Activated CD4-positive, alpha-beta T cell treated with anti-CD3 and anti-CD28 coated beads for 36 hours (primary cell): ENCODE results near the gene ABO. TPM values are rescaled to one million over a fixed set of nuclear protein-coding genes. Genes with fewer than 3 reads are reported as not detected.
"Not testable (repeated sequence)": the region's sequence is repeated elsewhere in the genome, so short reads cannot be mapped to it uniquely, and the experiment has no call there.

Source experiments
- ATAC-seq: fragments of 200-7000 bp; cut with Tn5 transposase; one replicate; pipeline ENCODE4 v1.10.0; 2021; ENCODE audit warnings: mild to moderate bottlenecking, moderate library complexity
- CTCF ChIA-PET: fragments of 350-600 bp; sonication (Branson Sonifier 250); formaldehyde crosslinking; loops from one replicate; lab custom pipeline; 2021; ENCODE audit warnings: antibody characterized with exemption; lab: Charles Lee
- POLR2A ChIA-PET: fragments of 350-600 bp; sonication (Branson Sonifier 250); formaldehyde crosslinking; loops from one replicate; lab custom pipeline; 2021; ENCODE audit warnings: antibody characterized with exemption, inconsistent platforms; lab: Charles Lee
- DNase-seq: peaks from one replicate; pipeline ENCODE4 v3.0.0-alpha.2; 2020
- H3K27ac Mint-ChIP-seq: one replicate; pipeline ENCODE4 v1.8.0; 2021; ENCODE audit warnings: mixed read lengths
- H3K27me3 Mint-ChIP-seq: one replicate; pipeline ENCODE4 v1.8.0; 2021; ENCODE audit warnings: mixed read lengths
- H3K36me3 Mint-ChIP-seq: one replicate; pipeline ENCODE4 v1.8.0; 2021; ENCODE audit warnings: low read depth, mixed read lengths
- H3K4me1 Mint-ChIP-seq: one replicate; pipeline ENCODE4 v1.8.0; 2021; ENCODE audit warnings: mixed read lengths
- H3K4me3 Mint-ChIP-seq: one replicate; pipeline ENCODE4 v1.8.0; 2021; ENCODE audit warnings: mild to moderate bottlenecking, moderate library complexity, mixed read lengths
- H3K9me3 Mint-ChIP-seq: one replicate; pipeline ENCODE4 v1.8.0; 2021; ENCODE audit warnings: low read depth, mixed read lengths
- intact Hi-C, 2 experiments: fragments of 100-400 bp; cut with DNase I in 1 of 2; cut with micrococcal nuclease in 1 of 2; formaldehyde crosslinking; loops; one replicate each; pipeline versions ENCODE4 v1.14.2 to v1.15.1; 2022 to 2024; cut with DNase I, micrococcal nuclease
- total RNA-seq, 2 experiments: library from RNA; stranded (reverse); gene quantifications; one replicate each; pipeline ENCODE4 v1.2.3, GENCODE V29; 2021

Gene ABO
- total RNA-seq, 2 experiments from 2014 or later = 0.09 TPM; not detected in 1

- H3K4me3 Mint-ChIP-seq = no peak overlapping the region
- H3K9me3 Mint-ChIP-seq = peaks cover 5% of the 10 kb centered on the region
- intact Hi-C loops = no loop called here
- CTCF ChIA-PET = interaction anchor here (0.6 kb wide), 1 partner anchor 547 kb away, joined by 4 read pairs; no protein-coding TSS in a partner anchor
- ATAC-seq (no peak), DNase-seq (no peak)
- no peak overlapping the region for H3K27ac Mint-ChIP-seq
- H3K4me1 Mint-ChIP-seq = no peaks in the 10 kb centered on the region
- POLR2A ChIA-PET = no interaction called here
- no peaks in the 10 kb centered on the region for H3K27me3 Mint-ChIP-seq
- H3K36me3 Mint-ChIP-seq = no peaks in the 10 kb centered on the region
Observed at GRCh38 chr9:133285252-133285775, 10.3 kb upstream of the ABO start.

GRCh38 chr9:133284362-133284761 lies 9.4 kb upstream of the ABO start:
- ATAC-seq = no peak
- CTCF ChIA-PET = no interaction called here
- Mint-ChIP-seq H3K36me3 (no peaks in the 10 kb centered on the region), H3K9me3 (peaks cover 2% of the 10 kb centered on the region), H3K4me1 (no peaks in the 10 kb centered on the region), H3K27ac (no peak overlapping the region), H3K4me3 (no peak overlapping the region), H3K27me3 (peaks cover 3% of the 10 kb centered on the region)
- intact Hi-C loops = no loop called here
- no peak for DNase-seq
- POLR2A ChIA-PET = no interaction called here

- intact Hi-C loops, H3K9me3 Mint-ChIP-seq, ATAC-seq, H3K36me3 Mint-ChIP-seq, H3K4me1 Mint-ChIP-seq, H3K27me3 Mint-ChIP-seq, DNase-seq, H3K4me3 Mint-ChIP-seq, CTCF ChIA-PET, H3K27ac Mint-ChIP-seq, POLR2A ChIA-PET: not testable (repeated sequence)
Observed at GRCh38 chr9:133283255-133284032, 8.4 kb upstream of the ABO start.

- peaks cover 5% of the 10 kb centered on the region for H3K9me3 Mint-ChIP-seq
- DNase-seq (no peak), ATAC-seq (no peak)
- no peaks in the 10 kb centered on the region for H3K36me3 Mint-ChIP-seq
- peaks cover 11% of the 10 kb centered on the region for H3K27me3 Mint-ChIP-seq
- no peaks in the 10 kb centered on the region for H3K4me1 Mint-ChIP-seq
- no peak overlapping the region for H3K4me3 Mint-ChIP-seq
- CTCF ChIA-PET = no interaction called here
- H3K27ac Mint-ChIP-seq = no peak overlapping the region
- POLR2A ChIA-PET = no interaction called here
- intact Hi-C loops = no loop called here
Observed at GRCh38 chr9:133282464-133283238, 7.7 kb upstream of the ABO start.

- Mint-ChIP-seq H3K4me1 (peaks cover 2% of the 10 kb centered on the region), H3K27ac (no peak overlapping the region), H3K36me3 (no peaks in the 10 kb centered on the region), H3K9me3 (peaks cover 5% of the 10 kb centered on the region), H3K27me3 (peaks cover 24% of the 10 kb centered on the region), H3K4me3 (no peak overlapping the region)
- DNase-seq = no peak
- no peak for ATAC-seq
- POLR2A ChIA-PET = no interaction called here
- intact Hi-C loops = no loop called here
- CTCF ChIA-PET = no interaction called here
Observed at GRCh38 chr9:133280392-133280791, 5.4 kb upstream of the ABO start.

- H3K27me3 Mint-ChIP-seq = peaks cover 33% of the 10 kb centered on the region
- ChIA-PET POLR2A (no interaction called here), CTCF (interaction anchor here (0.8 to 1.0 kb wide), 2 partner anchors 52 to 61 kb away, joined by 3 read pairs; no protein-coding TSS in a partner anchor)
- H3K36me3 Mint-ChIP-seq = no peaks in the 10 kb centered on the region
- H3K4me1 Mint-ChIP-seq = peaks cover 2% of the 10 kb centered on the region
- DNase-seq = peak; percentile 18
- no peak overlapping the region for H3K27ac Mint-ChIP-seq
- no peak overlapping the region for H3K4me3 Mint-ChIP-seq
- no peak for ATAC-seq
- intact Hi-C loops = no loop called here
- peaks cover 5% of the 10 kb centered on the region for H3K9me3 Mint-ChIP-seq
Observed at GRCh38 chr9:133278161-133279114, 3.4 kb upstream of the ABO start.

GRCh38 chr9:133277467-133277866 lies 2.5 kb upstream of the ABO start:
- no peak overlapping the region for H3K4me3 Mint-ChIP-seq
- H3K36me3 Mint-ChIP-seq = no peaks in the 10 kb centered on the region
- H3K4me1 Mint-ChIP-seq = peaks cover 2% of the 10 kb centered on the region
- H3K27me3 Mint-ChIP-seq = peaks cover 40% of the 10 kb centered on the region
- intact Hi-C loops = no loop called here
- no peak overlapping the region for H3K27ac Mint-ChIP-seq
- POLR2A ChIA-PET = no interaction called here
- H3K9me3 Mint-ChIP-seq = peaks cover 5% of the 10 kb centered on the region
- DNase-seq (no peak), ATAC-seq (no peak)
- CTCF ChIA-PET = no interaction called here

GRCh38 chr9:133276923-133277322 lies 1.9 kb upstream of the ABO start:
- intact Hi-C loops = no loop called here
- no peak overlapping the region for H3K4me3 Mint-ChIP-seq
- H3K27ac Mint-ChIP-seq = no peak overlapping the region
- POLR2A ChIA-PET = no interaction called here
- no peak for DNase-seq
- peaks cover 40% of the 10 kb centered on the region for H3K27me3 Mint-ChIP-seq
- no peak for ATAC-seq
- CTCF ChIA-PET = interaction anchor here (0.7 kb wide), 1 partner anchor 913 kb away, joined by 3 read pairs; no protein-coding TSS in a partner anchor
- H3K4me1 Mint-ChIP-seq = peaks cover 2% of the 10 kb centered on the region
- peaks cover 5% of the 10 kb centered on the region for H3K9me3 Mint-ChIP-seq
- H3K36me3 Mint-ChIP-seq = no peaks in the 10 kb centered on the region

GRCh38 chr9:133276001-133276884 lies 1.2 kb upstream of the ABO start:
- Mint-ChIP-seq H3K9me3 (peaks cover 5% of the 10 kb centered on the region), H3K27me3 (peaks cover 40% of the 10 kb centered on the region), H3K4me3 (peak overlapping the region; percentile 28), H3K36me3 (no peaks in the 10 kb centered on the region), H3K4me1 (peaks cover 2% of the 10 kb centered on the region), H3K27ac (no peak overlapping the region)
- CTCF ChIA-PET = interaction anchor here (0.7 kb wide), 3 partner anchors 14 to 914 kb away, joined by 3 to 5 read pairs (median 3); no protein-coding TSS in a partner anchor
- intact Hi-C loops = no loop called here
- DNase-seq (no peak), ATAC-seq (no peak)
- POLR2A ChIA-PET = no interaction called here

GRCh38 chr9:133274236-133275104 lies 531 bp downstream of the ABO start:
- intact Hi-C loops = no loop called here
- ATAC-seq = no peak

More at GRCh38 chr9:133274236-133275104, 531 bp downstream of the ABO start:
- ChIA-PET CTCF (no interaction called here), POLR2A (no interaction called here)
- Mint-ChIP-seq H3K27ac (no peak overlapping the region), H3K9me3 (peaks cover 5% of the 10 kb centered on the region), H3K4me1 (peaks cover 2% of the 10 kb centered on the region), H3K36me3 (no peaks in the 10 kb centered on the region), H3K27me3 (peaks cover 43% of the 10 kb centered on the region), H3K4me3 (no peak overlapping the region)
- DNase-seq = no peak
